NB4 (cell line): ENCODE data around the gene KCNG3.
A peak's percentile ranks its signal among the peaks of the same experiment; 100 is the strongest.

Experiments used
- CTCF ChIP-seq: IDR thresholded peaks from one replicate; pipeline ENCODE4 v1.5.1; 2012; ENCODE audit warnings: low read depth, low read length
- MAX ChIP-seq: IDR thresholded peaks from 2 replicates; pipeline ENCODE4 v1.6.1; 2011; ENCODE audit warnings: low read depth, low read length
- MYC ChIP-seq: IDR thresholded peaks from 2 replicates; pipeline ENCODE4 v1.6.1; 2011; ENCODE audit warnings: low read depth, low read length
- POLR2A ChIP-seq: IDR thresholded peaks from 2 replicates; pipeline ENCODE4 v1.6.1; 2011; ENCODE audit warnings: mild to moderate bottlenecking; ENCODE audit not compliant: insufficient read length; ENCODE audit errors: extremely low read depth

GRCh38 chr2:42457011-42457410, 36.8 kb downstream of the KCNG3 start:
- TF ChIP-seq POLR2A (no peak), CTCF (peak; percentile 14), MYC (no peak), MAX (no peak)
